NB4 (cell line): ENCODE data around the gene MCAM.

Experiments
- CTCF ChIP-seq: IDR thresholded peaks from one replicate; pipeline ENCODE4 v1.5.1; 2012; ENCODE audit warnings: low read depth, low read length
- MYC ChIP-seq: IDR thresholded peaks from 2 replicates; pipeline ENCODE4 v1.6.1; 2011; ENCODE audit warnings: low read depth, low read length

- no peak for TF ChIP-seq CTCF
- TF ChIP-seq MYC: no peak
These were observed 50.2 kb downstream of the MCAM start for GRCh38 chr11:119266517-119267255.
